Mesenchymal stem cell (in vitro differentiated cells and primary cell): Measurements from ENCODE around the gene RPGRIP1L.

Experiments used
- DNase-seq: peaks from one replicate; pipeline ENCODE4 v3.0.0-alpha.2; 2013
- H2AFZ ChIP-seq: one replicate; pipeline ENCODE4 v1.6.1; 2013; ENCODE audit warnings: low read depth, mild to moderate bottlenecking, control low read depth, inconsistent platforms, low read length, moderate library complexity
- H2AK5ac ChIP-seq: 2 replicates; pipeline ENCODE4 v1.6.1; 2013; ENCODE audit warnings: low read length, moderate library complexity, mild to moderate bottlenecking, inconsistent platforms; ENCODE audit not compliant: severe bottlenecking
- H2BK120ac ChIP-seq: one replicate; pipeline ENCODE4 v1.6.1; 2013; ENCODE audit warnings: low read depth, mild to moderate bottlenecking, inconsistent platforms, low read length, moderate library complexity
- H2BK12ac ChIP-seq, 2 experiments: one replicate each; pipeline ENCODE4 v1.6.1; 2013; ENCODE audit warnings: inconsistent platforms in 2 of 2, low read length in 2 of 2, mild to moderate bottlenecking in 2 of 2, moderate library complexity in 2 of 2, control low read depth in 1 of 2
- H2BK15ac ChIP-seq: one replicate; pipeline ENCODE4 v1.6.1; 2013; ENCODE audit warnings: mild to moderate bottlenecking, low read depth, inconsistent platforms; ENCODE audit not compliant: poor library complexity, severe bottlenecking
- H2BK5ac ChIP-seq: 2 replicates; pipeline ENCODE4 v1.6.1; 2013; ENCODE audit warnings: low read depth, mild to moderate bottlenecking, low read length, control low read depth, inconsistent platforms; ENCODE audit not compliant: poor library complexity, severe bottlenecking
- H3K14ac ChIP-seq, 2 experiments: one replicate each; pipeline ENCODE4 v1.6.1; 2013; ENCODE audit warnings: inconsistent platforms in 2 of 2, low read length in 2 of 2, control low read depth in 1 of 2, mild to moderate bottlenecking in 1 of 2, moderate library complexity in 1 of 2
- H3K18ac ChIP-seq, 2 experiments: one replicate each; pipeline ENCODE4 v1.6.1; 2013; ENCODE audit warnings: inconsistent platforms in 2 of 2, low read length in 2 of 2, control low read depth in 1 of 2, low read depth in 1 of 2, mild to moderate bottlenecking in 1 of 2
- H3K23ac ChIP-seq, 2 experiments: one replicate each; pipeline ENCODE4 v1.6.1; 2013; ENCODE audit warnings: inconsistent platforms in 2 of 2, low read length in 2 of 2, mild to moderate bottlenecking in 2 of 2, moderate library complexity in 2 of 2, control low read depth in 1 of 2
- H3K27ac ChIP-seq: 2 replicates; pipeline ENCODE4 v1.5.1; 2013; ENCODE audit warnings: mild to moderate bottlenecking, moderate library complexity, low read length, control low read depth, inconsistent platforms; ENCODE audit not compliant: poor library complexity, severe bottlenecking
- H3K27me3 ChIP-seq, 2 experiments: 2 replicates each; pipeline versions ENCODE4 v1.6.1 to v1.7.0; 2013; ENCODE audit warnings: low read length in 2 of 2, mild to moderate bottlenecking in 2 of 2, moderate library complexity in 2 of 2, control low read depth in 1 of 2, inconsistent platforms in 1 of 2; ENCODE audit not compliant: control insufficient read depth in 1 of 2, insufficient read depth in 1 of 2
- H3K36me3 ChIP-seq, 2 experiments: 2 replicates each; pipeline versions ENCODE4 v1.6.1 to v1.7.0; 2013; ENCODE audit warnings: low read length in 2 of 2, control low read depth in 1 of 2, inconsistent platforms in 1 of 2, low read depth in 1 of 2, mild to moderate bottlenecking in 1 of 2; ENCODE audit not compliant: insufficient read depth in 2 of 2, control insufficient read depth in 1 of 2
- H3K4ac ChIP-seq, 2 experiments: one replicate each; pipeline ENCODE4 v1.6.1; 2013; ENCODE audit warnings: inconsistent platforms in 2 of 2, low read length in 2 of 2, mild to moderate bottlenecking in 2 of 2, moderate library complexity in 2 of 2, control low read depth in 1 of 2, low read depth in 1 of 2
- H3K4me1 ChIP-seq: 2 replicates; pipeline ENCODE4 v1.6.1; 2013; ENCODE audit warnings: low read depth, low read length, control low read depth; ENCODE audit not compliant: control insufficient read depth, insufficient read depth
- H3K4me2 ChIP-seq: 2 replicates; pipeline ENCODE4 v1.6.1; 2013; ENCODE audit warnings: low read length, mild to moderate bottlenecking, inconsistent platforms; ENCODE audit not compliant: poor library complexity, severe bottlenecking
- H3K4me3 ChIP-seq, 2 experiments: 2 replicates each; pipeline versions ENCODE4 v1.5.1 to v1.7.0; 2013; ENCODE audit warnings: low read length in 2 of 2, mild to moderate bottlenecking in 2 of 2, control low read depth in 1 of 2, low read depth in 1 of 2; ENCODE audit not compliant: insufficient read depth in 1 of 2
- H3K79me1 ChIP-seq: replicated peaks from 2 replicates; pipeline ENCODE4 v1.6.1; 2013; ENCODE audit warnings: mild to moderate bottlenecking, control low read depth, low read length, inconsistent platforms; ENCODE audit not compliant: poor library complexity, severe bottlenecking
- H3K9ac ChIP-seq: 2 replicates; pipeline ENCODE4 v1.7.0; 2013; ENCODE audit warnings: mild to moderate bottlenecking, low read length, moderate library complexity
- H3K9me3 ChIP-seq: 2 replicates; pipeline ENCODE4 v1.7.0; 2013; ENCODE audit warnings: mild to moderate bottlenecking, low read length; ENCODE audit not compliant: control insufficient read depth
- H4K8ac ChIP-seq: one replicate; pipeline ENCODE4 v1.6.1; 2013; ENCODE audit warnings: inconsistent platforms, mild to moderate bottlenecking, low read length, moderate library complexity
- H4K91ac ChIP-seq: one replicate; pipeline ENCODE4 v1.6.1; 2013; ENCODE audit warnings: mild to moderate bottlenecking, low read length, inconsistent platforms
- WGBS: methylation state at CpG from one replicate; pipeline ENCODE4 v1.1.7; 2013; ENCODE audit warnings: mixed read lengths; 5-methylcytosine and 5-hydroxymethylcytosine counted together

RPGRIP1L gene

GRCh38 chr16:53740933-53741531 is 37.4 kb upstream of the RPGRIP1L start:
- Histone ChIP-seq H3K18ac (no peak overlapping the region), H2AFZ (no peak overlapping the region), H2BK120ac (no peak overlapping the region), H3K14ac (no peak overlapping the region), H3K4ac (no peak overlapping the region), H2BK15ac (no peak overlapping the region), H3K27ac (no peak overlapping the region), H3K79me1 (peaks cover 13% of the 10 kb centered on the region), H4K91ac (no peak overlapping the region), H3K4me3 (no peak overlapping the region), H3K27me3 (no peaks in the 10 kb centered on the region), H2BK12ac (no peak overlapping the region), H3K9me3 (no peaks in the 10 kb centered on the region), H3K23ac (no peak overlapping the region), H4K8ac (no peak overlapping the region), H2BK5ac (no peak overlapping the region), H3K4me1 (peaks cover 2% of the 10 kb centered on the region), H3K4me2 (no peak overlapping the region), H2AK5ac (no peak overlapping the region), H3K9ac (no peak overlapping the region), H3K36me3 (no peaks in the 10 kb centered on the region)
- no peak for DNase-seq
- no CpG with 5 or more reads among the region's 3 CpGs for WGBS

GRCh38 chr16:53740476-53740875 is 36.8 kb upstream of the RPGRIP1L start:
- H3K9me3 ChIP-seq = no peaks in the 10 kb centered on the region
- no peak overlapping the region for H3K4me3 ChIP-seq
- no peak overlapping the region for H2AK5ac ChIP-seq
- no peak overlapping the region for H2BK15ac ChIP-seq
- H3K27ac ChIP-seq = no peak overlapping the region
- no peak overlapping the region for H2AFZ ChIP-seq
- H3K18ac ChIP-seq = no peak overlapping the region
- no peak overlapping the region for H4K8ac ChIP-seq
- no peak overlapping the region for H3K4me2 ChIP-seq
- H3K4me1 ChIP-seq = peaks cover 1% of the 10 kb centered on the region
- H3K23ac ChIP-seq = no peak overlapping the region
- H2BK120ac ChIP-seq = no peak overlapping the region
- no peak overlapping the region for H2BK12ac ChIP-seq
- DNase-seq = no peak
- peaks cover 13% of the 10 kb centered on the region for H3K79me1 ChIP-seq
- no peaks in the 10 kb centered on the region for H3K36me3 ChIP-seq
- H4K91ac ChIP-seq = no peak overlapping the region
- H2BK5ac ChIP-seq = no peak overlapping the region
- no peak overlapping the region for H3K4ac ChIP-seq
- no peak overlapping the region for H3K14ac ChIP-seq
- H3K9ac ChIP-seq = no peak overlapping the region
- H3K27me3 ChIP-seq = no peaks in the 10 kb centered on the region

GRCh38 chr16:53737552-53737951 is 33.9 kb upstream of the RPGRIP1L start:
- Histone ChIP-seq H2BK120ac (no peak overlapping the region), H3K9me3 (no peaks in the 10 kb centered on the region), H2AFZ (no peak overlapping the region), H3K9ac (no peak overlapping the region), H3K4me3 (no peak overlapping the region), H3K79me1 (peaks cover 19% of the 10 kb centered on the region), H3K27me3 (no peaks in the 10 kb centered on the region), H3K27ac (no peak overlapping the region), H3K23ac (no peak overlapping the region), H2BK15ac (no peak overlapping the region), H2BK12ac (no peak overlapping the region), H3K36me3 (no peaks in the 10 kb centered on the region), H4K8ac (no peak overlapping the region), H3K18ac (no peak overlapping the region), H4K91ac (no peak overlapping the region), H2BK5ac (no peak overlapping the region), H2AK5ac (no peak overlapping the region), H3K4ac (no peak overlapping the region), H3K4me1 (peaks cover 1% of the 10 kb centered on the region), H3K14ac (no peak overlapping the region), H3K4me2 (no peak overlapping the region)
- no peak for DNase-seq
- 96% methylated on average over 3 of the region's 5 CpGs for WGBS

- 96% methylated on average over 3 of the region's 3 CpGs for WGBS
- Histone ChIP-seq H3K36me3 (no peaks in the 10 kb centered on the region), H2BK15ac (no peak overlapping the region), H3K27me3 (no peaks in the 10 kb centered on the region), H2AFZ (no peak overlapping the region), H2BK5ac (no peak overlapping the region), H4K91ac (no peak overlapping the region), H3K4me2 (no peak overlapping the region), H3K14ac (no peak overlapping the region), H4K8ac (no peak overlapping the region), H3K27ac (no peak overlapping the region), H3K4ac (no peak overlapping the region), H3K23ac (no peak overlapping the region), H3K79me1 (peaks cover 18% of the 10 kb centered on the region), H3K4me1 (peaks cover 1% of the 10 kb centered on the region), H3K18ac (no peak overlapping the region), H3K9ac (no peak overlapping the region), H3K9me3 (no peaks in the 10 kb centered on the region), H3K4me3 (no peak overlapping the region), H2BK120ac (no peak overlapping the region), H2AK5ac (no peak overlapping the region), H2BK12ac (no peak overlapping the region)
- no peak for DNase-seq
These were observed 32.6 kb upstream of the RPGRIP1L start for GRCh38 chr16:53736297-53736696.
